Tibial artery (tissue), 4 donors: ENCODE results near the gene ARHGAP45.

ENCODE experiments used
- DNase-seq, 2 donors: peaks; one replicate each; pipeline ENCODE4 v3.0.0-alpha.2; 2019
- H3K27ac ChIP-seq, 2 donors: fragments of 200-600 bp; sonication (generic) in 1 of 2; 1 replicate in 1 of 2; 2 replicates in 1 of 2; pipeline ENCODE4 v1.5.1; 2018 to 2019; ENCODE audit warnings: mild to moderate bottlenecking in 1 of 2
- H3K27me3 ChIP-seq, 2 donors: fragments of 200-600 bp; sonication (generic) in 1 of 2; one replicate each; pipeline versions ENCODE4 v1.5.1 to v1.6.0; 2016 to 2019
- H3K36me3 ChIP-seq, 3 donors: fragments of 200-600 bp; sonication (generic) in 2 of 3; one replicate each; pipeline ENCODE4 v1.5.1; 2016 to 2019; ENCODE audit warnings: mild to moderate bottlenecking in 2 of 3
- H3K4me1 ChIP-seq, 4 donors: fragments of 200-600 bp; sonication (generic) in 2 of 4; 1 replicate in 3 of 4; 2 replicates in 1 of 4; pipeline ENCODE4 v1.5.1; 2016 to 2019
- H3K4me3 ChIP-seq, 2 donors: fragments of 200-600 bp; sonication (generic) in 1 of 2; 1 replicate in 1 of 2; 2 replicates in 1 of 2; pipeline ENCODE4 v1.5.1; 2018 to 2019; ENCODE audit warnings: mild to moderate bottlenecking in 2 of 2
- H3K9me3 ChIP-seq, 3 donors: fragments of 200-600 bp; sonication (generic) in 1 of 3; one replicate each; pipeline ENCODE4 v1.5.1; 2016 to 2019
- intact Hi-C: fragments of 100-400 bp; cut with DNase I; formaldehyde crosslinking; loops from one replicate; pipeline ENCODE4 v1.15.0; 2023; ENCODE audit warnings: low total_unique reads
- TF ChIP-seq, protein P1 (sequence below), 2 experiments: fragments of 200-600 bp in 1 of 2; fragments of 450-650 bp in 1 of 2; IDR thresholded peaks; one replicate each; pipeline ENCODE4 v1.5.1; 2017 to 2019; ENCODE audit warnings: antibody characterized with exemption in 2 of 2, mild to moderate bottlenecking in 1 of 2, moderate library complexity in 1 of 2

ARHGAP45 gene

DNA sequence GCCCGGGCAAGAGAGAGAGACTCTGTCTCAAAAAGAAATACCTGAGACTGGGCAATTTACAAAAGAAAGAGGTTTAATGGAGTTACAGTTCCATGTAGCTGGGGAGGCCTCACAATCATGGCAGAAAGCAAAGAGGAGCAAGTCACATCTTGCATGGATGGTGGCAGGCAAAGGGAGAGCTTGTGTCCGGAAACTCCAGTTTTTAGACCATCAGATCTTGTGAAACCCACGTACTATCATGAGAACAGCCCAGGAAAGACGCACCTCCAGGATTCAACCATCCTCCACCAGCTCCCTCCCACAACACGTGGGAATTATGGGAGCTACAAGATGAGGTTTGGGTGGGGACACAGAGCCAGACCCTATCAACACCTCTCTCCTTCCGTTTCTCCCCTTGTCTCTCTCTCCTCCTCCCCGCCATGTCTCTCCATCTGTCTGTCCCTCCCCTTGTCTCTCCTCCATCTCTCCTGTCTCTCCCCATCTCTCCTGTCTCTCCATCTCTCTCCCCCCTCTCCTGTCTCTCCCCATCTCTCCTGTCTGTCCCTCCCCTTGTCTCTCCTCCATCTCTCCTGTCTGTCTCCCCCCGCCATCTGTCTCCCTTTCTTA lies 18.2 kb downstream of the ARHGAP45 start:
- peaks cover 21 to 38% (median 32%) of the 10 kb centered on the region in 3 donors for H3K36me3 ChIP-seq

GRCh38 chr19:1085676-1086442 lies 18.9 kb downstream of the ARHGAP45 start:
- Histone ChIP-seq H3K27ac (no peak overlapping the region), H3K4me1 (peaks cover 0 to 24% (median 7%) of the 10 kb centered on the region in 4 donors)

More for the DNA sequence above, 18.2 kb downstream of the ARHGAP45 start:
- intact Hi-C loops: no loop called here
- Histone ChIP-seq H3K4me3 (no peak overlapping the region), H3K9me3 (no peaks in the 10 kb centered on the region), H3K4me1 (peaks cover 0 to 24% (median 7%) of the 10 kb centered on the region in 4 donors), H3K27ac (no peak overlapping the region), H3K27me3 (peaks cover 0 to 19% of the 10 kb centered on the region in 2 donors)
- no peak for DNase-seq
- TF ChIP-seq, protein P1, sequence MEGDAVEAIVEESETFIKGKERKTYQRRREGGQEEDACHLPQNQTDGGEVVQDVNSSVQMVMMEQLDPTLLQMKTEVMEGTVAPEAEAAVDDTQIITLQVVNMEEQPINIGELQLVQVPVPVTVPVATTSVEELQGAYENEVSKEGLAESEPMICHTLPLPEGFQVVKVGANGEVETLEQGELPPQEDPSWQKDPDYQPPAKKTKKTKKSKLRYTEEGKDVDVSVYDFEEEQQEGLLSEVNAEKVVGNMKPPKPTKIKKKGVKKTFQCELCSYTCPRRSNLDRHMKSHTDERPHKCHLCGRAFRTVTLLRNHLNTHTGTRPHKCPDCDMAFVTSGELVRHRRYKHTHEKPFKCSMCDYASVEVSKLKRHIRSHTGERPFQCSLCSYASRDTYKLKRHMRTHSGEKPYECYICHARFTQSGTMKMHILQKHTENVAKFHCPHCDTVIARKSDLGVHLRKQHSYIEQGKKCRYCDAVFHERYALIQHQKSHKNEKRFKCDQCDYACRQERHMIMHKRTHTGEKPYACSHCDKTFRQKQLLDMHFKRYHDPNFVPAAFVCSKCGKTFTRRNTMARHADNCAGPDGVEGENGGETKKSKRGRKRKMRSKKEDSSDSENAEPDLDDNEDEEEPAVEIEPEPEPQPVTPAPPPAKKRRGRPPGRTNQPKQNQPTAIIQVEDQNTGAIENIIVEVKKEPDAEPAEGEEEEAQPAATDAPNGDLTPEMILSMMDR (IDR thresholded peaks at IDR 0.05): no peak

DNA sequence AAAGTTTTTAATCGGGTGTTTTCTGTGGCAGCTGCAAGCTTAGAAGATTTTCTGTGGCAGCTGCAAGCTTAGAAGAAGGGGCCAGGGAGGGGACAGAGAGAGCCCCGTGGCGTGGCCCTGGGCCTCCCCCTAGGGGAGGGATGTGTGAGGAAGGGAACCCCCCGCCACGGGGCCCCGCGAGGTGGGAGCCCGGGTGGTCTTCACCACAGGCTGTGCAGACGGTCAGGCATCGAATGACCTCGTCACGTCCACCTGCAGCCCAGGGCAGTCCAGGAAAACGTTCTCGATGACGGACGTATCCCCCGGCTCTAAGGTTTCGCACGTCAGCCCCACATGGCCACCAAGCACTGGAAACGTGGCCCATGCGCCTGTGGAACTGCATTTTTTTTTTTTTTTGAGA lies 19.6 kb downstream of the ARHGAP45 start:
- peaks cover 0 to 25% (median 7%) of the 10 kb centered on the region in 4 donors for H3K4me1 ChIP-seq
- H3K27me3 ChIP-seq: peaks cover 0 to 19% of the 10 kb centered on the region in 2 donors
- no peaks in the 10 kb centered on the region for H3K9me3 ChIP-seq
- intact Hi-C loops: no loop called here
- H3K27ac ChIP-seq: no peak overlapping the region
- peaks cover 32 to 53% (median 45%) of the 10 kb centered on the region in 3 donors for H3K36me3 ChIP-seq
- TF ChIP-seq, protein P1 (IDR thresholded peaks at IDR 0.05): no peak
- DNase-seq: no peak
- no peak overlapping the region for H3K4me3 ChIP-seq

More at GRCh38 chr19:1085676-1086442, 18.9 kb downstream of the ARHGAP45 start:
- no peaks in the 10 kb centered on the region for H3K9me3 ChIP-seq
- H3K4me3 ChIP-seq: no peak overlapping the region
- TF ChIP-seq, protein P1 (IDR thresholded peaks at IDR 0.05): no peak
- intact Hi-C loops: no loop called here
- DNase-seq: no peak
- peaks cover 0 to 19% of the 10 kb centered on the region in 2 donors for H3K27me3 ChIP-seq
- peaks cover 24 to 45% (median 39%) of the 10 kb centered on the region in 3 donors for H3K36me3 ChIP-seq

- Histone ChIP-seq H3K4me1 (peaks cover 0 to 15% (median 2%) of the 10 kb centered on the region in 4 donors), H3K4me3 (no peak overlapping the region), H3K27ac (no peak overlapping the region), H3K36me3 (peaks cover 40 to 65% (median 48%) of the 10 kb centered on the region in 3 donors), H3K27me3 (peaks cover 0 to 14% of the 10 kb centered on the region in 2 donors), H3K9me3 (no peaks in the 10 kb centered on the region)
- intact Hi-C loops: no loop called here
- peak in 1 of 2 donors; percentile 80 for DNase-seq
- TF ChIP-seq, protein P1 (IDR thresholded peaks at IDR 0.05): no peak
Observed at GRCh38 chr19:1087813-1088415, 20.9 kb downstream of the ARHGAP45 start.

GRCh38 chr19:1088416-1089010 lies 21.5 kb downstream of the ARHGAP45 start:
- DNase-seq: no peak
- Histone ChIP-seq H3K9me3 (no peaks in the 10 kb centered on the region), H3K4me3 (no peak overlapping the region), H3K4me1 (peaks cover 0 to 14% (median 8%) of the 10 kb centered on the region in 4 donors), H3K27me3 (peaks cover 0 to 8% of the 10 kb centered on the region in 2 donors), H3K36me3 (peaks cover 46 to 71% (median 48%) of the 10 kb centered on the region in 3 donors), H3K27ac (no peak overlapping the region)
- TF ChIP-seq, protein P1 (IDR thresholded peaks at IDR 0.05): no peak
- intact Hi-C loops: no loop called here
